ENCODE data around the gene KIAA1958. TPM values are rescaled to one million over a fixed set of nuclear protein-coding genes. Genes with fewer than 3 reads are reported as not detected.

Gene KIAA1958
- total and polyA plus RNA-seq, 4 donors, result 0.99 to 7.1 (median 3.3) TPM

DNA sequence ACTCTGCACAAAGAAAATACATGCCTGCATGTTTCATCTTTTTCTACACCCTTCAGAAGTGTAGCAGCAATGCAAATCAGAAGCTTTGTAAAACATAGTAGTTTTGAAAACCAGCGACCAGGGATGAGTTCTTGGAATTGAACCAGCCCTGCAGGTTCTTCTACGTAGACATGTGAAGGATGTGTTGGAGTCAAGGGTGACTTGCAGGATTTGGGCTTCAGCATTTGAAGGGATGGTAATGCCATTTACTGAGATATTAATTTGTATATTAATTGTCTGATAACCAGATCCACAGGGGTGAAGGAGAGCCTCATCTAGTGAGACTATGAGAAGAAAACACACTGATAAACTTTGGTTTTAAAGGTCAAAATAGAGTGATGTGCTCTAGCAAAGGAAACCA is 72.4 kb downstream of the KIAA1958 start:
- Histone ChIP-seq H3K27me3 (ENCODE audit: control insufficient read depth in 4 of 4, insufficient read depth in 4 of 4, low read length in 3 of 4) (no peaks in the 10 kb centered on the region), H3K4me3 (ENCODE audit: low read depth in 1 of 3, low read length in 3 of 3) (no peak overlapping the region), H3K36me3 (ENCODE audit: control insufficient read depth in 4 of 4, insufficient read depth in 3 of 4, low read depth in 1 of 4, low read length in 3 of 4) (no peaks in the 10 kb centered on the region), H3K4me1 (ENCODE audit: control insufficient read depth in 4 of 4, insufficient read depth in 4 of 4, low read length in 3 of 4) (peaks cover 0 to 14% (median under 1%) of the 10 kb centered on the region in 4 donors), H3K27ac (ENCODE audit: low read depth in 1 of 2, low read length in 2 of 2) (no peak overlapping the region), H3K9ac (ENCODE audit: low read depth in 1 of 2, low read length in 2 of 2) (no peak overlapping the region), H3K9me3 (ENCODE audit: control insufficient read depth in 4 of 4, low read length in 3 of 4) (no peaks in the 10 kb centered on the region)
- 92% methylated on average over 2 of the region's 2 CpGs for WGBS
- no peak for DNase-seq (ENCODE audit: low spot score)
- no peak for TF ChIP-seq EGR1 (IDR thresholded peaks at IDR 0.05; ENCODE audit: low read depth in 2 of 2)
- no peak for TF ChIP-seq TAF1 (conservative IDR thresholded peaks at IDR 0.05)
- TF ChIP-seq NR2F2 (IDR thresholded peaks at IDR 0.05), result no peak
- TF ChIP-seq FOXA1 (IDR thresholded peaks at IDR 0.05), result no peak
- TF ChIP-seq YY1 (IDR thresholded peaks at IDR 0.05), result no peak
- TF ChIP-seq, protein P1, sequence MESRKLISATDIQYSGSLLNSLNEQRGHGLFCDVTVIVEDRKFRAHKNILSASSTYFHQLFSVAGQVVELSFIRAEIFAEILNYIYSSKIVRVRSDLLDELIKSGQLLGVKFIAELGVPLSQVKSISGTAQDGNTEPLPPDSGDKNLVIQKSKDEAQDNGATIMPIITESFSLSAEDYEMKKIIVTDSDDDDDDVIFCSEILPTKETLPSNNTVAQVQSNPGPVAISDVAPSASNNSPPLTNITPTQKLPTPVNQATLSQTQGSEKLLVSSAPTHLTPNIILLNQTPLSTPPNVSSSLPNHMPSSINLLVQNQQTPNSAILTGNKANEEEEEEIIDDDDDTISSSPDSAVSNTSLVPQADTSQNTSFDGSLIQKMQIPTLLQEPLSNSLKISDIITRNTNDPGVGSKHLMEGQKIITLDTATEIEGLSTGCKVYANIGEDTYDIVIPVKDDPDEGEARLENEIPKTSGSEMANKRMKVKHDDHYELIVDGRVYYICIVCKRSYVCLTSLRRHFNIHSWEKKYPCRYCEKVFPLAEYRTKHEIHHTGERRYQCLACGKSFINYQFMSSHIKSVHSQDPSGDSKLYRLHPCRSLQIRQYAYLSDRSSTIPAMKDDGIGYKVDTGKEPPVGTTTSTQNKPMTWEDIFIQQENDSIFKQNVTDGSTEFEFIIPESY (IDR thresholded peaks at IDR 0.05), result no peak
- TF ChIP-seq, protein P2, sequence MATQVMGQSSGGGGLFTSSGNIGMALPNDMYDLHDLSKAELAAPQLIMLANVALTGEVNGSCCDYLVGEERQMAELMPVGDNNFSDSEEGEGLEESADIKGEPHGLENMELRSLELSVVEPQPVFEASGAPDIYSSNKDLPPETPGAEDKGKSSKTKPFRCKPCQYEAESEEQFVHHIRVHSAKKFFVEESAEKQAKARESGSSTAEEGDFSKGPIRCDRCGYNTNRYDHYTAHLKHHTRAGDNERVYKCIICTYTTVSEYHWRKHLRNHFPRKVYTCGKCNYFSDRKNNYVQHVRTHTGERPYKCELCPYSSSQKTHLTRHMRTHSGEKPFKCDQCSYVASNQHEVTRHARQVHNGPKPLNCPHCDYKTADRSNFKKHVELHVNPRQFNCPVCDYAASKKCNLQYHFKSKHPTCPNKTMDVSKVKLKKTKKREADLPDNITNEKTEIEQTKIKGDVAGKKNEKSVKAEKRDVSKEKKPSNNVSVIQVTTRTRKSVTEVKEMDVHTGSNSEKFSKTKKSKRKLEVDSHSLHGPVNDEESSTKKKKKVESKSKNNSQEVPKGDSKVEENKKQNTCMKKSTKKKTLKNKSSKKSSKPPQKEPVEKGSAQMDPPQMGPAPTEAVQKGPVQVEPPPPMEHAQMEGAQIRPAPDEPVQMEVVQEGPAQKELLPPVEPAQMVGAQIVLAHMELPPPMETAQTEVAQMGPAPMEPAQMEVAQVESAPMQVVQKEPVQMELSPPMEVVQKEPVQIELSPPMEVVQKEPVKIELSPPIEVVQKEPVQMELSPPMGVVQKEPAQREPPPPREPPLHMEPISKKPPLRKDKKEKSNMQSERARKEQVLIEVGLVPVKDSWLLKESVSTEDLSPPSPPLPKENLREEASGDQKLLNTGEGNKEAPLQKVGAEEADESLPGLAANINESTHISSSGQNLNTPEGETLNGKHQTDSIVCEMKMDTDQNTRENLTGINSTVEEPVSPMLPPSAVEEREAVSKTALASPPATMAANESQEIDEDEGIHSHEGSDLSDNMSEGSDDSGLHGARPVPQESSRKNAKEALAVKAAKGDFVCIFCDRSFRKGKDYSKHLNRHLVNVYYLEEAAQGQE (IDR thresholded peaks at IDR 0.05), result no peak
- no peak for TF ChIP-seq HNF4G (IDR thresholded peaks at IDR 0.05)
- TF ChIP-seq, protein P3, sequence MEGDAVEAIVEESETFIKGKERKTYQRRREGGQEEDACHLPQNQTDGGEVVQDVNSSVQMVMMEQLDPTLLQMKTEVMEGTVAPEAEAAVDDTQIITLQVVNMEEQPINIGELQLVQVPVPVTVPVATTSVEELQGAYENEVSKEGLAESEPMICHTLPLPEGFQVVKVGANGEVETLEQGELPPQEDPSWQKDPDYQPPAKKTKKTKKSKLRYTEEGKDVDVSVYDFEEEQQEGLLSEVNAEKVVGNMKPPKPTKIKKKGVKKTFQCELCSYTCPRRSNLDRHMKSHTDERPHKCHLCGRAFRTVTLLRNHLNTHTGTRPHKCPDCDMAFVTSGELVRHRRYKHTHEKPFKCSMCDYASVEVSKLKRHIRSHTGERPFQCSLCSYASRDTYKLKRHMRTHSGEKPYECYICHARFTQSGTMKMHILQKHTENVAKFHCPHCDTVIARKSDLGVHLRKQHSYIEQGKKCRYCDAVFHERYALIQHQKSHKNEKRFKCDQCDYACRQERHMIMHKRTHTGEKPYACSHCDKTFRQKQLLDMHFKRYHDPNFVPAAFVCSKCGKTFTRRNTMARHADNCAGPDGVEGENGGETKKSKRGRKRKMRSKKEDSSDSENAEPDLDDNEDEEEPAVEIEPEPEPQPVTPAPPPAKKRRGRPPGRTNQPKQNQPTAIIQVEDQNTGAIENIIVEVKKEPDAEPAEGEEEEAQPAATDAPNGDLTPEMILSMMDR (IDR thresholded peaks at IDR 0.05; ENCODE audit: low read depth, low read length, missing input control), result no peak
- TF ChIP-seq GABPA (IDR thresholded peaks at IDR 0.05 in 1 of 2, conservative IDR thresholded peaks at IDR 0.05 in 1 of 2), result no peak

DNA sequence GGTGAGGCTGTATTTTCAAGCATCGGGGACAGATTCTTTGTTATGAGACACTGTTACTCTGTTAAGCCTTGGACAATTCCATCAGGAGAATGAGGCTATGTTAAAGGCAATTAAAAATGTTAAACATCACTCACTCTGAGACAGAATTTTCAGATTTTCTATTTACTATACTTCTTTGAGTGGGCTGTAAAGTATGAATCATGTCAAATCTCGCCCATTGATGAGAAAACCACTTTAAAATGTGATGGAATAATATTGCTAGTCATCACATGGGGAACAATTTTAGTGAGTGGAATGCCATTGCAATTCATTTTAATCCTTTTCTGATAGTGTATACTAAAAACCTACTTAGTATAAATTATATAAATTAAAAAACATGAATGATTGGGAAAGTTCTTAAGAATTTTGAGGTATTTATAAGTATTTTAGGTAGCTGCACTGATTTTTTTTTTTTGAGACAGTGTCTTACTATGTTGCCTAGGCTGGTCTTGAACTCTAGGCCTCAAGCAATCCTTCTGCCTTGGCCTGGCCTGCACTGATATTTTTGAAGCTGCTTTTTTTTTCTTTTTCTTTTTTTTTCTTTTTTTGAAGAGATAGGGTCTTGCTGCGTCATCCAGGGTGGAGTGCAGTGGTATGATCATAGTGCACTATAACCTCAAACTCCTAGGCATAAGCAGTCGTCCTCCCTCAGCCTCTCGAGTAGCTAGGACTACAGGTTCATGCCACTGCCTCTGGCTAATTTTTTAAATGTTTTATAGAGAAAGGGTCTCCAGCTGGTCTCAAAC is 73.2 kb downstream of the KIAA1958 start:
- no peak overlapping the region for H3K27ac ChIP-seq (ENCODE audit: low read depth in 1 of 2, low read length in 2 of 2)
- no peaks in the 10 kb centered on the region for H3K27me3 ChIP-seq (ENCODE audit: control insufficient read depth in 4 of 4, insufficient read depth in 4 of 4, low read length in 3 of 4)
- no peak for DNase-seq (ENCODE audit: low spot score)
- TF ChIP-seq SP1 (IDR thresholded peaks at IDR 0.05) (no peak), RAD21 (IDR thresholded peaks at IDR 0.05) (no peak), YY1 (IDR thresholded peaks at IDR 0.05) (no peak), NR2F2 (IDR thresholded peaks at IDR 0.05) (no peak), TAF1 (conservative IDR thresholded peaks at IDR 0.05) (no peak), ATF3 (IDR thresholded peaks at IDR 0.05) (no peak), GABPA (IDR thresholded peaks at IDR 0.05 in 1 of 2, conservative IDR thresholded peaks at IDR 0.05 in 1 of 2) (no peak)
- TF ChIP-seq, protein P1 (IDR thresholded peaks at IDR 0.05), result no peak
- TF ChIP-seq, protein P2 (IDR thresholded peaks at IDR 0.05), result no peak
- H3K9ac ChIP-seq (ENCODE audit: low read depth in 1 of 2, low read length in 2 of 2), result no peak overlapping the region
- WGBS, result 96% methylated on average over 5 of the region's 5 CpGs
- peaks cover 0 to 14% (median under 1%) of the 10 kb centered on the region in 4 donors for H3K4me1 ChIP-seq (ENCODE audit: control insufficient read depth in 4 of 4, insufficient read depth in 4 of 4, low read length in 3 of 4)
- H3K4me3 ChIP-seq (ENCODE audit: low read depth in 1 of 3, low read length in 3 of 3), result no peak overlapping the region
- H3K36me3 ChIP-seq (ENCODE audit: control insufficient read depth in 4 of 4, insufficient read depth in 3 of 4, low read depth in 1 of 4, low read length in 3 of 4), result no peaks in the 10 kb centered on the region
- no peaks in the 10 kb centered on the region for H3K9me3 ChIP-seq (ENCODE audit: control insufficient read depth in 4 of 4, low read length in 3 of 4)

Measured in liver (tissue), 9 donors.